Lower leg skin (tissue), 4 donors: ENCODE measurements around the gene CCDC38. TPM values are rescaled to one million over a fixed set of nuclear protein-coding genes. Genes with fewer than 3 reads are reported as not detected.

Source experiments
- DNase-seq, 2 donors: peaks; one replicate each; pipeline ENCODE4 v3.0.0-alpha.2; 2019; ENCODE audit warnings: low spot score in 2 of 2
- H3K4me3 ChIP-seq: fragments of 200-600 bp; sonication (generic); 2 replicates; pipeline ENCODE4 v1.5.1; 2017; ENCODE audit warnings: mild to moderate bottlenecking, low read depth; ENCODE audit not compliant: poor library complexity, severe bottlenecking
- CTCF ChIP-seq, 3 donors: fragments of 450-650 bp; IDR thresholded peaks; one replicate each; pipeline ENCODE4 v1.5.1; 2016; ENCODE audit warnings: antibody characterized with exemption in 3 of 3, mild to moderate bottlenecking in 3 of 3, moderate library complexity in 2 of 3
- POLR2A ChIP-seq, 2 donors: fragments of 450-650 bp; IDR thresholded peaks; one replicate each; pipeline ENCODE4 v1.6.1; 2016 to 2017; ENCODE audit warnings: antibody characterized with exemption in 2 of 2, mild to moderate bottlenecking in 1 of 2, moderate library complexity in 1 of 2
- WGBS, 2 donors: methylation state at CpG; one replicate each; pipeline ENCODE4 v1.1.5; 2018; 5-methylcytosine and 5-hydroxymethylcytosine counted together
- intact Hi-C: fragments of 100-400 bp; cut with DNase I; formaldehyde crosslinking; loops from one replicate; pipeline ENCODE4 v1.15.0; 2023; ENCODE audit warnings: low total_unique reads
- total RNA-seq, 4 donors: library from RNA; depleted of rRNA; stranded (reverse); fragments of >200 nt; gene quantifications; one replicate each; pipeline ENCODE4 v1.1.0, GENCODE V29; 2016

Gene CCDC38
- total RNA-seq, 4 donors from 2014 or later, result 0.06 TPM; not detected in 3

GRCh38 chr12:95836630-95837239 lies 105.7 kb downstream of the CCDC38 start:
- WGBS, 2 donors, result 0% methylated on average over 1 of the region's 1 CpG
- TF ChIP-seq CTCF (IDR thresholded peaks at IDR 0.05) (no peak), POLR2A (IDR thresholded peaks at IDR 0.05) (no peak)
- intact Hi-C loops, result no loop called here
- DNase-seq, result no peak
- H3K4me3 ChIP-seq, result no peak overlapping the region

- H3K4me3 ChIP-seq, result no peak overlapping the region
- intact Hi-C loops, result no loop called here
- 12% methylated on average over 3 of the region's 3 CpGs for WGBS, 2 donors
- no peak for DNase-seq
- TF ChIP-seq POLR2A (IDR thresholded peaks at IDR 0.05) (no peak), CTCF (IDR thresholded peaks at IDR 0.05) (no peak)
These were observed 106.2 kb downstream of the CCDC38 start for GRCh38 chr12:95836185-95836609.

- DNase-seq, result no peak
- intact Hi-C loops, result no loop called here
- TF ChIP-seq POLR2A (IDR thresholded peaks at IDR 0.05) (no peak), CTCF (IDR thresholded peaks at IDR 0.05) (no peak)
- WGBS, 2 donors, result 83 to 91% methylated on average over 1 of the region's 1 CpG
- H3K4me3 ChIP-seq, result no peak overlapping the region
These were observed 107.8 kb downstream of the CCDC38 start for GRCh38 chr12:95834572-95834971.

GRCh38 chr12:95830335-95831089 lies 111.9 kb downstream of the CCDC38 start:
- WGBS, 2 donors, result 53 to 58% methylated on average over 2 of the region's 2 CpGs

GRCh38 chr12:95829395-95829794 lies 113.0 kb downstream of the CCDC38 start:
- no peak for DNase-seq
- intact Hi-C loops, result no loop called here
- no peak overlapping the region for H3K4me3 ChIP-seq
- TF ChIP-seq CTCF (IDR thresholded peaks at IDR 0.05) (no peak), POLR2A (IDR thresholded peaks at IDR 0.05) (no peak)

More at GRCh38 chr12:95830335-95831089, 111.9 kb downstream of the CCDC38 start:
- intact Hi-C loops, result no loop called here
- H3K4me3 ChIP-seq, result no peak overlapping the region
- no peak for DNase-seq
- no peak for TF ChIP-seq CTCF (IDR thresholded peaks at IDR 0.05)
- no peak for TF ChIP-seq POLR2A (IDR thresholded peaks at IDR 0.05)
